Measurements from ENCODE around the gene TPK1.
"Not testable (repeated sequence)": the region's sequence is repeated elsewhere in the genome, so short reads cannot be mapped to it uniquely, and the experiment has no call there.

TPK1 gene

GRCh38 chr7:144459635-144460034 is 376.2 kb downstream of the TPK1 start:
- DNase-seq, result no peak

GRCh38 chr7:144455040-144455404 is 380.8 kb downstream of the TPK1 start:
- no peak for DNase-seq

DNA sequence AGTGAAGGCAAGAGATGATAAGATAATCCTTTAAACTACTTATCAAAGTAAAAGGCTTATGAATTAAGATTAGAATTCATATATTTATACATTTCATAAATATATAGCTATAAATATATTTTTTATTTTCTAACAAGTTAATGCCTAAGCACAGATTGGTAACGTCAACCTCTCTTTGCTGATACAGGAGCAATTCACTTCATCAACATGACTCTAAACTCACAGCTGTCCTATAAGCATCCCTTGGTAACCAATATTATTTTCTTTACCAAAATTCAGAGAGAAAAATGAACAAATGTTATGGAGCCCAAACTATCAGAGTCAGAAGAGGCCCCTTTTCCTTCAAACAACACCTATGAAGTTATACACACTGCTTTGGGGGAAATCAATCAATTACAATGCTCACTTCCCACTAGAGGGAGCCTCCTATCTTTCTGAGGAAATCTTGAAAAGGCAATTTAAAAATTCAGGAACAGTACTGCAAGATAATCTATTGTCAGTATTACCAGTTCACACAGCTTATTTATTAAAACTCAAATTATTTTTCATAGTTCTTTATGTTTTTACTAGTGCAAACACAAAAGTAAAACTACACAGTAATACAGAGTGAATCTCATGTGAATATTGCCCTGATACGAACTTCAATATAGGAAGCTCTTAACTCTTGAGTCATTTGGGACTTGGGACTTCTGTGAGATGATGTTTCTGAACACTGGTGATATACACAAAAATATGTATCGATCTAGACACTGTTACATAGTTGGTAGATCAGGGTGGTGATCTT is 381.4 kb downstream of the TPK1 start:
- DNase-seq, result no peak

DNA sequence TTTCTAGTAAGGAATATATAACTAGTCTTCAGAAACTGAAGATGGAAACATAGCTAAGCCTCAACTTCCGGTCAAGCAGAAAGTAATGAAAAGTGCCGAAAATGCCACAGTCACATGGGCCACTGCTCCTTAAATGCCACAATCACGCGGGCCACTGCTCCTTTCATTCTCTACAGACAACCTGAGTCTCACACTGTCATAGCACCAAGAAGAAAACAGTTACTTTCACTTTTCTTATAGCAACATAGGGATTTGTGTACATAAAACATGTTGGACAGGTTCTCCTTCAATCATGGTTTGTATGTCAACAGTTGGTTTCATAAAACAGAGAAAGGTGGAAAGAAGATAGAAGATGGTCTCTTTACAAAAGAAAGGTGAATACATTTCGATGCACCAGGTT is 383.8 kb downstream of the TPK1 start:
- no peak for DNase-seq

DNA sequence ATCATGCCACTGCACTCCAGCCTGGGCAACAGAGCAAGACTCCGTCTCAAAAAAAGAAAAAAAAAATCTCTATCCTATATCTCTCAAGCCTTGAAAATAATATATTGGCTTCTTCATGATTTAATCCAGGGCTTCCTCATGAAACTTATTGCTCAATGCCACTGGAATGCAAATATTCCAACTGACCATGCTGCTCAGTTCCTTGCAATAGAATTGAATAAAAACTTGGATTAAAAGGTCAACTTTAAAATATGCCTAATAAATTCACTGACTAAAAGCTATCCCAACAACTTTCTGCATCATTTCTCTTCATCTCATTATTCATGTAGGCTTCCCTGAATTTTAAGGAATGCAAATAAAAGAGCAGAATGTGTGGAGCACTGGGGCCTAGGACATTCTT is 390.3 kb downstream of the TPK1 start:
- no peak for DNase-seq

GRCh38 chr7:144439717-144440205 is 396.1 kb downstream of the TPK1 start:
- DNase-seq, result no peak

DNA sequence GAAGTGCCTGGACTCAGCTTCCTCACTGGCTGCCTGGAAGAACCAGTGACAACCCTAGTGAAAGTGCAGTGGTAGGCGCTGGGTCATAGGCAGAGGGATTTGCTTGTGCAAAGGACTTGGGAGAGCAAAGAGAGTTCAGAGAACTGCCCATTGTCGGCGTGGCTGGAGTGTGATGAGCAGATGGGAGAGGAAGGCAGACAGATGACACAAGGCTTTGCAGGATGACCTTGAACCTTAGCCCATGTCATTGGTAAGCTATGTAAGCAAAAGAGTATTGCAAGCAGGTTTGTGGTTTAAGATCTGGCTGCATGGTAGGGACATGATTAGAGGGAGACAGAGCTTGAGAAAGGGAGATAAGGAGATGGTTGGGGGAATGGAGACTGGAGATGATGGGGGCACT is 397.1 kb downstream of the TPK1 start:
- no peak for DNase-seq

- DNase-seq, result peak; percentile 26
Observed at GRCh38 chr7:144437370-144438191, 398.3 kb downstream of the TPK1 start.

DNA sequence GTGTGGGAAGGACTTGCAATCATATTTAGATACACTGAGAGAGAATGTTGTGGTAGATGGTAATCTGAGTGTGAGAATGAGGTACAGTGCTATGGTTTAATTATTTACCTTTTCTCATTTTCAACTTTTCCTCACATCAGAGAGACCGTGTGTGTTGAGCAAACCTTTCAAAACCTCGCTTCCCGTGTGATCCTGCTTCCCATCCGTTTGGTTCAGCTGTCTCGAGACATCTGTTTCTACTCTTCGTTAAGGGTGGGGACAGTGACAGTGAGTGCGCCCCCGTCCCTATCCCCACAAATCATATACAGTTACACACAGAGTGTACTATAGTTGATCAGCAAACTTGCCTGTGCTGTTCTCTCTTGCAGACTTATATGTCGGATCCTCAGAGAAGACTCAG is 399.4 kb downstream of the TPK1 start:
- DNase-seq, result no peak

GRCh38 chr7:144428431-144428830 is 407.4 kb downstream of the TPK1 start:
- no peak for DNase-seq

DNA sequence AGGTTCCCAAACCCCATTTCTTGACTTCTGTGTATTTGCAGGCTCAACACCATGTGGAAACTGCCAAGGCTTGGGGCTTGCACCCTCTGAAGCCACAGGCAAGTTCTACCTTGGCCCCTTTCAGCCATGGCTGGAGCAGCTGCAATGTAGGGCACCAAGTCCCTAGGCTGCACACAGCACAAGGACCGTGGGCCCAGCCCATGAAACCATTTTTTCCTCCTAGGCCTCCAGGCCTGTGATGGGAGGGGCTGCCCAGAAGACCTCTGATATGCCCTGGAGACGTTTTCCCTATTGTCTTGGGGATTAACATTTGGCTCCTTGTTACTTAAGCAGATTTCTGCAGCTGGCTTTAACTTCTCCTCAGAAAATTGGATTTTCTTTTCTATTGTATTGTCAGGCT is 408.3 kb downstream of the TPK1 start:
- not testable (repeated sequence) for DNase-seq

- not testable (repeated sequence) for DNase-seq
Observed at GRCh38 chr7:144418931-144419330, 416.9 kb downstream of the TPK1 start.

GRCh38 chr7:144416341-144416740 is 419.5 kb downstream of the TPK1 start:
- DNase-seq, result no peak

- DNase-seq, result no peak
Observed at GRCh38 chr7:144415858-144416257, 420.0 kb downstream of the TPK1 start.

DNA sequence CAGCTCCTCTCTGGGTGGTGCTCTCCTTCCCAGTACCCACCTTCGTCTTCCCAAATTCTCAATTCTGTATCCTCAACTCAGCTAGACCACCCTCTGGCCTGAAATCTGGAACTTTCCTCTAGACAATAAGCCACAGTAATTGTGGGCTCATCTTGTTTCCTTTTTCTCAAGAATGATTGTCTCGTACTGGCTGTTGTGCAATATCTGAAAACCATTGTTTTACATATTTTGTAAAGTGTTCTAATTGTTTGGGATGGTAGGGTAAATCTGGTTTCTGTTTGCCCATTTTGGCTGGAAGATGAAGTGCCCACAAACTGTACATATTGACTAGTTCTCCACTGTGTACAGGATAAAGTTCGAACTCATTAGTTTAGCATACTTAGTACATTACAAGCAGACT is 421.0 kb downstream of the TPK1 start:
- DNase-seq, result no peak

- no peak for DNase-seq
Observed at GRCh38 chr7:144410441-144410840, 425.4 kb downstream of the TPK1 start.

- DNase-seq, result no peak
Observed at GRCh38 chr7:144408121-144408520, 427.7 kb downstream of the TPK1 start.

DNA sequence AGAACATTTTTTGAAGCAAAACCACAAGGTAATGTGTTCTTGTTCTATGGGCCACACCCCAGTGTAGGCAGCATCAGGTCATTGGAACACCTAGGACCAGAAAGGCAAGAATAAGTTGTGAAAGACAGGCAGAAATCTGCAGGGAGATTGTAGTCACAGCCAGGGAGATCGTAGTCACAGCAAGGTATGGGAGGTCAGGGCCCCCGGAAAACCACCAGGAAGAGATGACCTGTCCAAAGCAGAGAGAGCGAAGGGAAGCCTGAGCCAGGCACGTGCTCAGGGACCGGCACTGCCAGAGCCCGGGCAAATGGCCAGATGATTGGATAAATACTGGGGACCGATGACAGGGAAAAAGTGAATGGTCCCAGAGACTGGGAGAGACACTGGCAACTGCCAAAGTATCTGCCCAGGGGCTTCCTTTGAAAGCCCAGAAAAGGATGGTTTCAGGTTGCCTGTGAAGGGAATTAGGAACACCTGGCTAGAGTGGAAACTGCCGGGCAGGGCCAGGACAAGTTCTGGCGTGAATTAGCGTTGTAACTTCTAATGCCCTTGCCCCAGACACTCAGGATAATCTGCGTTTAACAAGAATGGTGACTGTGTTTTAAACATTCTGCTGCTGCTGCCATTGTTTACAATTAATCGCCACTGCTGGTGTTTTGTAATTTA is 428.5 kb downstream of the TPK1 start:
- DNase-seq, result no peak

DNA sequence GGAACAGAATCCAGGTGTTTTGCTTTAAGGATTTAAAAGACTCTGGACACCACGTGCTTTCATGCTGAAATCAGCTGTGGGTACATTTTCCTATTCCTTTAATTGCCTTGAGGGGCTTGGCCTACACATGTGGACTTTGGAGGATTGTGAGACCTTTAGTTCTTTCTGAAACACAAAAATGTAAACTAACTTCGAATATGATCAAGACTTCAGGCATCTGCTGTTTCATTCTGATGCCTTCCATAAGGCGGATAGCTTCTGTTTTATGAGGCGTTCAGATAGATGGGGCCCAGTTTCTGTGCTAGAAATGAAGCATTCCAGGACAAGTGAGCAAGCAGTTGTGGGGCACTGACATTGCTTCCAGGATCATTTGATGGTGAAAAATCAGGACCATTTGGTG is 430.9 kb downstream of the TPK1 start:
- DNase-seq, result no peak

DNA sequence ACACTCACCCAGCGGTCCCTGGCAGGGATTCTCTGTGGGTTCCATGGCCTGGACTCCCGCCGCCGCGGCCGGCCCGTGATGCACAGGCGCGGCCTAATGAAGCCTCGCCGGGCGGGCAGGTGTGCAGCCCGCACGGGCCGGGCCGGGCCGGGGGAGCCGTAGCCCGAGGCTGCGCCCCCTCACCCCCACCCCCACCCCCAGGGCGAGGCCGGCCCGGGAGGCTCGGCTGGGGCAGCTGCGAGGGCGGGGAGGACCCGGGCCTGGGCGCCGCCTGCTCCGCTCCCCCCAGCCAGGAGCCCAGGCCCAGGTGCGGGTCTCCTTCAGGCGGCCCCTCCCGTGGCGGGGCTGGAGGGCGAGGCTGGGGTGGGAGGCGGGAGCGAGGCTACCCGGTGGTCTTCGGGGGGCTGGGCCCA is 432.2 kb downstream of the TPK1 start, which contains the start of gene NOBOX:
Gene NOBOX (minus strand): TSS at position 45 of the 413 bp plus-strand sequence.
- DNase-seq, result no peak

DNA sequence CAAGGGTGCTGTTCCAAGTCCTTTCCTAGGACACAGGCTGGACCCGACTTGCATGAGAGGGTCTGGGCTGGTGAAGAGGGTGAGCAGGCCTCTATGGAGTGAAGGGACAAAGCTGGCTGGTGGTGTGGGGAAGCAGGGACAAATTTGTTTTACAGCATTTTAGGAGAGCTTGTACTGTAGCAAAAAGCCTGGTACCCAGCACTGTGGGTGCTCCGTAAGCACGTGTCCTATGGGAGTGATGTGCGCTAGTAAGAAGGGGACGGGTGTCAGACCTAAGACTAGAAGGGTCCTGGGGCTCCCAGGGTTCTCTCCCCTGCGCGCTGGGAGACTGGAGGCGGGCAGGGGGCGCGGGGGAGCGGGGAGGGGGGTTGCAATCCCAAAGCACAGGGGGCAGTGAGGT is 432.8 kb downstream of the TPK1 start:
- no peak for DNase-seq
